ENCODE measurements around the gene NT5C3B.
"Not testable (repeated sequence)": the region's sequence is repeated elsewhere in the genome, so short reads cannot be mapped to it uniquely, and the experiment has no call there.

The NT5C3B gene

GRCh38 chr17:41779954-41780353, 56.1 kb downstream of the NT5C3B start:
- no peak for DNase-seq

- no peak for DNase-seq
Measured at GRCh38 chr17:41777574-41778188, 58.4 kb downstream of the NT5C3B start.

GRCh38 chr17:41777157-41777573, 58.9 kb downstream of the NT5C3B start:
- no peak for DNase-seq

DNA sequence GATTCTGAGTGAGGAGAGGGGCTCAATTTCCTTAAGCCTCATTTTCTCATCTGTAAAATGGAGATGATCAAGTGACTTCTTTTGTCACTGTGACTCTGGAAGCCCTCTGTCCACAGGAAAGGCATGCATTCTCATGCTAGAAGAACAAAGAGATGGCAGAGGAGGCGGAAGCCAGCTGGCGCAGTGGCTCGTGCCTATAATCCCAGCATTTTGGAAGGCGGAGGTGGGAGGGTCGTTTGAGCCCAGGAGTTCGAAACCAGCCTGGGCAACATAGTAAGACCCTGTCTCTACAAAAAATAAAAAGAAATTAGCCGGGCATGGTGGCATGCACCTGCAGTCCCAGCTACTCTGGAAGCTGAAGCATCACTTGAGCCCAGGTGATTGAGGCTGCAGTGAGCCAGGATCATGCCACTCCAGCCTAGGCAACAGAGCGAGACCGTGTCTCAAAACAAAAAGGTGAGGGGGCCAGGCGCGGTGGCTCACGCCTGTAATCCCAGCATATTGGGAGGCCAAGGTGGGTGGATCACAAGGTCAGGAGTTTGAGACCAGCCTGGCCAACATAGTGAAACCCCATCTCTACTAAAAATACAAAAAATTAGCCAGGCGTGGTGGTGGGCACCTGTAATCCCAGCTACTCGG, 59.7 kb downstream of the NT5C3B start:
- DNase-seq, result not testable (repeated sequence)

DNA sequence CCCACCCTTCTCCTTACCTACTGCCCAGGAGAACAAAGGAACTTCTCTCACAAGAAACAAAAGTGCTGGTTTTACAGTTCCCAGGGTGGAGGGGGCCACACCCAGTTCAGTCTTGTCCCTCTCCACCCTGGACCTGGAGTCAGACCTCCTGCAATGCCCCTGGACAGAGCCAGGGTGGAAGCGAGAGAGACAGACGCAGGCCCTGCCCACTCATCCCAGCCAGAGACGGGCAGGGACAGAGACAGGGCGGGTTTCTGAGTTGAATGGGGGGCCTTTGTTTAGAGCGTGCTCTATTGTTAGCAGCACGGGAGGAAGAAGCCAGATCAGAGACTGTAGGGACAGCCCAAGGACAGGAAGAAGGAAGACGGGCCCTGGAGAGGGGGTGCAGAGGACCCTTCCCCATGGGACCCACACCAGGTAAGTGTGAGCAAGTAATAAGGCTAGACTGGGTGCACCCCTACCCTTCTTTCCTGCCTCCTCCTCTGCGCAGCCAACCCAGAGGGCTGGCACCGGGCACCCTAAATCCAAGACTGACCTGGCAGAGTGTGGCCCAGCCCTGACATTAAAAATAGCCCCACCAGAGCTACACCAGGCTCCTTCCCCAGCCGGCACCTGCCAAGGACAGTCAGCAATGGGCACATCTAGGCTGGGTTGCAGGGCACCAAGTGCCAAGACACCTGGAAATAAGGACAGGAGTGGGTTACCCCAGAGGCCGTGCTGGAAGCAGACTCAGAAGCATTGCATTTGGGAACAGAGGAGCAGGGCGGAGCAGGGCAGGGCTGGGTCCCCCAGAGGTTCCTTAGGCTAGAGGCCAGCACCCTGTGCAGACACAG, 60.4 kb downstream of the NT5C3B start:
- DNase-seq, result no peak

All from activated effector memory CD4-positive, alpha-beta T cell treated with anti-CD3 and anti-CD28 coated beads, Interleukin-2, amount 50 U/mL, for 16 hours (primary cell).